Suprapubic skin (tissue), 4 donors: Measurements from ENCODE around the gene CACNA2D2. TPM values are rescaled to one million over a fixed set of nuclear protein-coding genes. Genes with fewer than 3 reads are reported as not detected.
A peak's percentile ranks its signal among the peaks of the same experiment; 100 is the strongest.

Experiments used
- DNase-seq, 2 donors: peaks; one replicate each; pipeline ENCODE4 v3.0.0-alpha.2; 2019; ENCODE audit warnings: low spot score in 2 of 2
- H3K27ac ChIP-seq: fragments of 200-600 bp; sonication (generic); one replicate; pipeline ENCODE4 v1.5.1; 2019
- H3K27me3 ChIP-seq: fragments of 200-600 bp; sonication (generic); one replicate; pipeline ENCODE4 v1.5.1; 2019
- H3K36me3 ChIP-seq: fragments of 200-600 bp; sonication (generic); one replicate; pipeline ENCODE4 v1.5.1; 2019
- H3K4me1 ChIP-seq: fragments of 200-600 bp; sonication (generic); one replicate; pipeline ENCODE4 v1.5.1; 2019
- H3K4me3 ChIP-seq: fragments of 200-600 bp; sonication (generic); one replicate; pipeline ENCODE4 v1.5.1; 2019; ENCODE audit warnings: mild to moderate bottlenecking
- H3K9me3 ChIP-seq: fragments of 200-600 bp; sonication (generic); one replicate; pipeline ENCODE4 v1.5.1; 2019
- EP300 ChIP-seq: sonication (generic); formaldehyde crosslinking; IDR thresholded peaks from one replicate; pipeline ENCODE4 v1.6.1; 2017; ENCODE audit warnings: antibody characterized with exemption
- POLR2A ChIP-seq, 2 donors: fragments of 450-650 bp; IDR thresholded peaks; one replicate each; pipeline ENCODE4 v1.6.1; 2017; ENCODE audit warnings: antibody characterized with exemption in 2 of 2, mild to moderate bottlenecking in 2 of 2, moderate library complexity in 2 of 2
- POLR2AphosphoS5 ChIP-seq, 3 donors: sonication (generic); formaldehyde crosslinking; IDR thresholded peaks; one replicate each; pipeline ENCODE4 v1.6.1; 2017; ENCODE audit warnings: antibody characterized with exemption in 3 of 3
- WGBS: methylation state at CpG from one replicate; pipeline ENCODE4 v1.1.5; 2018; 5-methylcytosine and 5-hydroxymethylcytosine counted together
- total RNA-seq, 4 donors: library from RNA; depleted of rRNA; stranded (reverse); fragments of >200 nt; gene quantifications; one replicate each; pipeline ENCODE4 v1.1.0, GENCODE V29; 2016
- TF ChIP-seq, protein P1 (sequence below), 2 donors: fragments of 200-600 bp in 1 of 2; fragments of 450-650 bp in 1 of 2; sonication (generic) in 1 of 2; IDR thresholded peaks; one replicate each; pipeline ENCODE4 v1.5.1; 2016 to 2019; ENCODE audit warnings: antibody characterized with exemption in 2 of 2, mild to moderate bottlenecking in 1 of 2, moderate library complexity in 1 of 2

CACNA2D2 gene
- total RNA-seq, 4 donors from 2014 or later: 1.4 to 5.6 (median 1.7) TPM

- H3K4me3 ChIP-seq: peak overlapping the region; percentile 93
- WGBS: 24% methylated on average over 3 of the region's 9 CpGs
- H3K9me3 ChIP-seq: no peaks in the 10 kb centered on the region
- H3K36me3 ChIP-seq: peaks cover 19% of the 10 kb centered on the region
- DNase-seq: peak; percentile 88
- H3K27me3 ChIP-seq: no peaks in the 10 kb centered on the region
- TF ChIP-seq POLR2A (IDR thresholded peaks at IDR 0.05): no peak
- TF ChIP-seq, protein P1, sequence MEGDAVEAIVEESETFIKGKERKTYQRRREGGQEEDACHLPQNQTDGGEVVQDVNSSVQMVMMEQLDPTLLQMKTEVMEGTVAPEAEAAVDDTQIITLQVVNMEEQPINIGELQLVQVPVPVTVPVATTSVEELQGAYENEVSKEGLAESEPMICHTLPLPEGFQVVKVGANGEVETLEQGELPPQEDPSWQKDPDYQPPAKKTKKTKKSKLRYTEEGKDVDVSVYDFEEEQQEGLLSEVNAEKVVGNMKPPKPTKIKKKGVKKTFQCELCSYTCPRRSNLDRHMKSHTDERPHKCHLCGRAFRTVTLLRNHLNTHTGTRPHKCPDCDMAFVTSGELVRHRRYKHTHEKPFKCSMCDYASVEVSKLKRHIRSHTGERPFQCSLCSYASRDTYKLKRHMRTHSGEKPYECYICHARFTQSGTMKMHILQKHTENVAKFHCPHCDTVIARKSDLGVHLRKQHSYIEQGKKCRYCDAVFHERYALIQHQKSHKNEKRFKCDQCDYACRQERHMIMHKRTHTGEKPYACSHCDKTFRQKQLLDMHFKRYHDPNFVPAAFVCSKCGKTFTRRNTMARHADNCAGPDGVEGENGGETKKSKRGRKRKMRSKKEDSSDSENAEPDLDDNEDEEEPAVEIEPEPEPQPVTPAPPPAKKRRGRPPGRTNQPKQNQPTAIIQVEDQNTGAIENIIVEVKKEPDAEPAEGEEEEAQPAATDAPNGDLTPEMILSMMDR (IDR thresholded peaks at IDR 0.05): no peak
- no peak for TF ChIP-seq EP300
- peak in 2 of 3 donors; percentile 25 to 66 for TF ChIP-seq POLR2AphosphoS5 (IDR thresholded peaks at IDR 0.05)
- peak overlapping the region; percentile 89 for H3K27ac ChIP-seq
- peaks cover 77% of the 10 kb centered on the region for H3K4me1 ChIP-seq
Measured at GRCh38 chr3:50316657-50317242, 186.7 kb downstream of the CACNA2D2 start.

- H3K36me3 ChIP-seq: peaks cover 18% of the 10 kb centered on the region
- no peaks in the 10 kb centered on the region for H3K27me3 ChIP-seq
- H3K27ac ChIP-seq: peak overlapping the region; percentile 6
- 100% methylated on average over 4 of the region's 4 CpGs for WGBS
- no peak for TF ChIP-seq EP300
- TF ChIP-seq POLR2A (IDR thresholded peaks at IDR 0.05): no peak
- TF ChIP-seq, protein P1 (IDR thresholded peaks at IDR 0.05): no peak
- no peak for TF ChIP-seq POLR2AphosphoS5 (IDR thresholded peaks at IDR 0.05)
- H3K4me3 ChIP-seq: no peak overlapping the region
- H3K4me1 ChIP-seq: peaks cover 75% of the 10 kb centered on the region
- no peak for DNase-seq
- no peaks in the 10 kb centered on the region for H3K9me3 ChIP-seq
Measured at GRCh38 chr3:50314816-50315215, 188.6 kb downstream of the CACNA2D2 start.

DNA sequence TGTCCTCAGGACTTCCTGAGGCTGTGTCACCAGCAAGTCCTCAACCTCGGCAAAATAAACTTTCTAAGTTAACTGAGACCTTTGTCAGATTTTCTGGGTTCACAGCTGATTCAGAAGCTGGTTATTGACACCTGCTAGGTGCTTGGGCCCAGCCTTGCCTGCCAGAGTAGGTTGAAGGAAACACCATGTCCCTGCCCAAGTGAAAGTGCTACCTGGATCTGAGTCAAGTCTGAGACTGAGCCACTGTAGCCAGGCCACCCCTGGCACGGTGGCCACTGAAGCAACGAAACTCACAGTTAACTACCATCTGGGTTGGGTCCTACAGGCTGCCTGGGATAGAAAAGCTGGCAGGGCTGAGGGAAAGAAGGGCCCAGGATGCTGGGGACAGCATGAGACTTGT is 189.1 kb downstream of the CACNA2D2 start:
- WGBS: 72% methylated on average over 3 of the region's 3 CpGs
- Histone ChIP-seq H3K9me3 (no peaks in the 10 kb centered on the region), H3K27ac (peak overlapping the region; percentile 6), H3K36me3 (peaks cover 13% of the 10 kb centered on the region), H3K4me1 (peaks cover 70% of the 10 kb centered on the region), H3K4me3 (no peak overlapping the region), H3K27me3 (no peaks in the 10 kb centered on the region)
- no peak for DNase-seq
- no peak for TF ChIP-seq POLR2A (IDR thresholded peaks at IDR 0.05)
- no peak for TF ChIP-seq POLR2AphosphoS5 (IDR thresholded peaks at IDR 0.05)
- TF ChIP-seq, protein P1 (IDR thresholded peaks at IDR 0.05): no peak
- no peak for TF ChIP-seq EP300

Other genes starting within 250 kb of the CACNA2D2 start
- 1 to 10 TPM; 2.9 to 5.2 (median 4.1) TPM for gene SEMA3B, start 234.5 kb downstream of the CACNA2D2 start, total RNA-seq
- gene LSMEM2, start 224.5 kb downstream of the CACNA2D2 start, total RNA-seq: under 1 TPM in 1 of 4 donors, not detected in 3; 0.30 TPM
- gene IFRD2, start 211.2 kb downstream of the CACNA2D2 start, total RNA-seq: 10 to 100 TPM; 56.3 to 84.9 (median 75.2) TPM
- 1 to 10 TPM; 2.5 to 7.8 (median 6.1) TPM for gene HYAL3, start 204.2 kb downstream of the CACNA2D2 start, total RNA-seq
- 10 to 100 TPM; 19.5 to 23.4 (median 20.3) TPM for gene NAA80, start 204.2 kb downstream of the CACNA2D2 start, total RNA-seq
- 10 to 100 TPM; 19.5 to 31.0 (median 27.4) TPM for gene HYAL1, start 200.1 kb downstream of the CACNA2D2 start, total RNA-seq
- gene HYAL2, start 180.9 kb downstream of the CACNA2D2 start, total RNA-seq: 10 to 100 TPM; 47.7 to 87.0 (median 80.3) TPM
- 10 to 100 TPM; 12.8 to 21.7 (median 17.4) TPM for gene TUSC2, start 175.4 kb downstream of the CACNA2D2 start, total RNA-seq
- 10 to 100 TPM; 33.9 to 63.3 (median 39.7) TPM for gene RASSF1, start 162.8 kb downstream of the CACNA2D2 start, total RNA-seq
- gene ZMYND10, start 157.9 kb downstream of the CACNA2D2 start, total RNA-seq: 1 to 10 TPM in 3 of 4 donors, not detected in 1; 1.6 to 4.7 (median 1.9) TPM
- gene NPRL2, start 152.9 kb downstream of the CACNA2D2 start, total RNA-seq: 10 to 100 TPM; 16.5 to 35.6 (median 26.0) TPM
- gene CYB561D2, start 152.8 kb downstream of the CACNA2D2 start, total RNA-seq: 10 to 100 TPM; 12.8 to 29.8 (median 17.9) TPM
- 10 to 100 TPM; 60.7 to 85.3 (median 70.2) TPM for gene TMEM115, start 144.1 kb downstream of the CACNA2D2 start, total RNA-seq
- gene C3orf18, start 64.1 kb upstream of the CACNA2D2 start, total RNA-seq: 1 to 10 TPM; 1.3 to 3.7 (median 2.2) TPM
- gene HEMK1, start 65.9 kb upstream of the CACNA2D2 start, total RNA-seq: 10 to 100 TPM in 1 of 4 donors, 1 to 10 TPM in 3; 3.8 to 10.6 (median 8.4) TPM
- gene CISH, start 108.1 kb upstream of the CACNA2D2 start, total RNA-seq: 10 to 100 TPM; 12.8 to 20.5 (median 14.7) TPM
- 100 to 1,000 TPM in 2 of 4 donors, 10 to 100 TPM in 2; 71.5 to 120 (median 99.4) TPM for gene MAPKAPK3, start 113.5 kb upstream of the CACNA2D2 start, total RNA-seq
- 1 to 10 TPM; 2.1 to 8.6 (median 2.9) TPM for gene DOCK3, start 171.3 kb upstream of the CACNA2D2 start, total RNA-seq